GM12891 (cell line): ENCODE data around the gene PINLYP.

Experiments used
- PAX5 ChIP-seq: IDR thresholded peaks from 2 replicates; pipeline ENCODE4 v1.6.1; 2011; ENCODE audit warnings: low read length, moderate library complexity, mild to moderate bottlenecking; ENCODE audit not compliant: insufficient read depth, severe bottlenecking
- POLR2A ChIP-seq: IDR thresholded peaks from 2 replicates; pipeline ENCODE4 v1.6.1; 2011; ENCODE audit warnings: low read depth, low read length, control low read depth

- TF ChIP-seq PAX5 (no peak), POLR2A (no peak)
These were observed 40.5 kb upstream of the PINLYP start for GRCh38 chr19:43534816-43535761.
